OCI-LY1 (cell line): Measurements from ENCODE around the gene CLIC1.

ENCODE experiments used
- EZH2 ChIP-seq: fragments of 200-600 bp; sonication (generic), shearing (Covaris generic); IDR thresholded peaks from 2 replicates; pipeline ENCODE4 v1.8.0; 2017; ENCODE audit warnings: borderline replicate concordance, mixed run types, mild to moderate bottlenecking, antibody characterized with exemption, low read length, moderate library complexity, mixed read lengths
- TF ChIP-seq, protein P1 (sequence below): fragments of 200-600 bp; sonication (generic), shearing (Covaris generic); IDR thresholded peaks from 2 replicates; pipeline ENCODE4 v1.5.1; 2017; ENCODE audit warnings: mild to moderate bottlenecking, antibody characterized with exemption, low read length, moderate library complexity, mixed read lengths

DNA sequence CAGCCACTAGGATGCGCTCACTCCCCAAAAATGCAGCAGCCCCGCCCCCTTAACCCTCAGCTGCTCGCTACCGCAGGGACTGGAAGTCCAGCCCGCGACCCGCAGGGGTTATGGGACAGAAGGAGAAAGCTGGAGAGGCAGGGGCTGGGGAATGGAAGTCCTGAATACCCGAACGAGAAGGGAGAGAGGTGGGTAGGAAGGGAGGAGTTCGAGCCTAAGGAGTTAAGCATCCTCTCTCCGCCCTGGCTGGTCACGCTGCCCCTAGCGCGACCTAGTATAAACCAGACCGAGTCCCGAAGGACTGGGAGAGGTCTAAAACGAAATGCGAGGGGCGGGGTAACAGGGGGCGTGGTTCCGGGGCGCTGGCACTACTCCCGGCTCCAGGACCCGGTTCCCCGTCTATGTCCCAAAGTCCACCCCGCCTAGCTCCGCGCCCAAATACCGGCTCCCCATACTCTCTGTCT, 6.8 kb downstream of the CLIC1 start:
- TF ChIP-seq, protein P1, sequence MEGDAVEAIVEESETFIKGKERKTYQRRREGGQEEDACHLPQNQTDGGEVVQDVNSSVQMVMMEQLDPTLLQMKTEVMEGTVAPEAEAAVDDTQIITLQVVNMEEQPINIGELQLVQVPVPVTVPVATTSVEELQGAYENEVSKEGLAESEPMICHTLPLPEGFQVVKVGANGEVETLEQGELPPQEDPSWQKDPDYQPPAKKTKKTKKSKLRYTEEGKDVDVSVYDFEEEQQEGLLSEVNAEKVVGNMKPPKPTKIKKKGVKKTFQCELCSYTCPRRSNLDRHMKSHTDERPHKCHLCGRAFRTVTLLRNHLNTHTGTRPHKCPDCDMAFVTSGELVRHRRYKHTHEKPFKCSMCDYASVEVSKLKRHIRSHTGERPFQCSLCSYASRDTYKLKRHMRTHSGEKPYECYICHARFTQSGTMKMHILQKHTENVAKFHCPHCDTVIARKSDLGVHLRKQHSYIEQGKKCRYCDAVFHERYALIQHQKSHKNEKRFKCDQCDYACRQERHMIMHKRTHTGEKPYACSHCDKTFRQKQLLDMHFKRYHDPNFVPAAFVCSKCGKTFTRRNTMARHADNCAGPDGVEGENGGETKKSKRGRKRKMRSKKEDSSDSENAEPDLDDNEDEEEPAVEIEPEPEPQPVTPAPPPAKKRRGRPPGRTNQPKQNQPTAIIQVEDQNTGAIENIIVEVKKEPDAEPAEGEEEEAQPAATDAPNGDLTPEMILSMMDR = no peak; the same call in 1 of the 2 replicates
- no peak for TF ChIP-seq EZH2
